GM19463 (cell line): Measurements from ENCODE around the gene PHKA2.
"Not testable (repeated sequence)": the region's sequence is repeated elsewhere in the genome, so short reads cannot be mapped to it uniquely, and the experiment has no call there.

Experiments used
- ATAC-seq: cut with Tn5 transposase; IDR thresholded peaks from one replicate; pipeline ENCODE4 v1.9.1; 2021; ENCODE audit warnings: mild to moderate bottlenecking, moderate library complexity; ENCODE audit not compliant: unreplicated experiment

The PHKA2 gene

GRCh38 chrX:18981124-18981807 lies 2.6 kb downstream of the PHKA2 start:
- ATAC-seq = no peak

DNA sequence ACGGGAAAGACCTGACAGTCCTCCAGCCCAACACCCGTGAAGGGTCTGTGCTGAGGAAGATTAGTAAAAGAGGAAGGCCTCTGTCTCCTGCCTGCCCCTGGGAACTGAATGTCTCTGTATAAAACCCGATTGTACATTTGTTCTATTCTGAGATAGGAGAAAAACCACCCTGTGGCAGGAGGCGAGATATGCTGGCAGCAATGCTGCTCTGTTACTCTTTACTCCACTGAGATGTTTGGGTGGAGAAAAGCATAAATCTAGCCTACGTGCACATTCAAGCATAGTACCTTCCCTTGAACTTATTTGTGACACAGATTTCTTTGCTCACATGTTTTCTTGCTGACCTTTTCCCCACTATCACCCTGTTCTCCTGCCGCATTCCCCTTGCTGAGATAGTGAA lies 3.7 kb downstream of the PHKA2 start:
- not testable (repeated sequence) for ATAC-seq

GRCh38 chrX:18974993-18975392 lies 8.9 kb downstream of the PHKA2 start:
- no peak for ATAC-seq

DNA sequence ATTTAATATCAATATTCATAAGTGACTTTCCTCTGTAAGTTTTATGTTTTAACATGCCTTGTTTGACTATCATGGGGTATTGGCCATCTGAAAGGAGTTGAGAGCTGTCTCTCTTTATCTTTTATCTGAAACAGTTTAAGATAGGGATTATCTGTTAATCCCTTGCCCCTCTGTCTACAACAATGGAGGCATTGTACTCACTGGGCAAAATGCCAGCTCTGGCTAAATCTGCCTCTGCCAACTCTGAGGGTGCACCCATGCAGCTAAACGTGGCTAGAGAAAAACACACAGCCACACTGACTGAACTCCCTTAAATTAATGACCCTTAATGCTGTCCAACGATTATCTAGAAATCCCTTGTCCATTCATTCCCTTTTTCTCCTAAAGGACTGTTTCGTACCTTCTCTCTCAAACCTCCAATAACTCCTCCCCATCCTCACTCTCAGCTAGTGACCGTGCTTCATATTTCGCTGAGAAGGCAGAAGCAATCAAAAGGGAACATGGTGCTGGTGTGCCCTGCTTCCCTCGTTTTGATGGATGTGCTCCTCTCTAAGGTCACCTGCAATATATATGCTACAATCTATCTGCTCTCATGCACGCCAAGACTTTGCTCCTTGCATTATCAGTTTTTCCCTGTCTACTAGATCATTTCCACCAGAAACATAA lies 10.3 kb downstream of the PHKA2 start:
- ATAC-seq = no peak

DNA sequence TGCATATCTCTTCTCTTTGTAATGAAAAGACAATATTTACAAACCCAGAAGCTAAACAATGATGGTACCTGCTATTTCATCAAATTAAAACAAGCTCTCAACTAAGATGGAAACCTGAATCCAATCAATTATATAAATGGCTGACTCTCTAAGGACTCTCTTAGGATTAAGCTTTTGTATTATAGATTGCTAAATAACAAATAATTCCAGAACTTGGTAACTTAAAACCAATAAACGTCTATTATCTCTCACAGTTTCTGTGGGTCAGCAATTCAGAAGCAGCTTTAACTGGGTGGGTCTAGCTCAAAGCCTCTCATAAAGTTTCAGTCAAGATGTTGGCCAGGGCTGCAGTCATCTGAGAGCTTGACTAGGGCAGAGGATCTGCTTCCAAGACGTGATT lies 12.4 kb downstream of the PHKA2 start:
- ATAC-seq = no peak

GRCh38 chrX:18970465-18970864 lies 13.4 kb downstream of the PHKA2 start:
- no peak for ATAC-seq

GRCh38 chrX:18966624-18967023 lies 17.3 kb downstream of the PHKA2 start:
- no peak for ATAC-seq

DNA sequence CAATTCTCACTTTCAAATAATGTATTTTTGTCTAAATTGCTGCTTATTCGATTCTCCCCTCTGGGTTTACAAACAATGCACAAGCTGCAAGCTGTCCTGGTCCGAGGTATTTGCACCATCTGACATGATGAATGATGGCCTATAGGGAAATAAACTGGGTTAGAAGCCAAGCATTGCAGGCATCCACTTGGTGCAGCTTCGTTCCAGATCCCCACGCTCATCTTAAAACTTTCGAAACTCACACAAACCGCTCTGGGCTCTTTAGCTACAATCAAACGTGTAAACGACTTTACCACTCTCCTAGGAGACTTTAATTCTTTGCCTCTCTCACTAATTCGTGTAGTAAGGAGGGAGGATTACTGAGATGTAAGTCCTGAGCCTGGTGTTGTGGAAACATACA lies 19.0 kb downstream of the PHKA2 start:
- no peak for ATAC-seq

GRCh38 chrX:18964026-18964425 lies 19.9 kb downstream of the PHKA2 start:
- ATAC-seq = no peak

GRCh38 chrX:18962329-18962728 lies 21.6 kb downstream of the PHKA2 start:
- ATAC-seq = no peak

GRCh38 chrX:18961686-18962085 lies 22.2 kb downstream of the PHKA2 start:
- ATAC-seq = no peak

GRCh38 chrX:18956303-18957032 lies 27.4 kb downstream of the PHKA2 start:
- no peak for ATAC-seq

GRCh38 chrX:18955676-18956075 lies 28.2 kb downstream of the PHKA2 start:
- no peak for ATAC-seq

GRCh38 chrX:18951032-18951431 lies 32.9 kb downstream of the PHKA2 start:
- no peak for ATAC-seq

DNA sequence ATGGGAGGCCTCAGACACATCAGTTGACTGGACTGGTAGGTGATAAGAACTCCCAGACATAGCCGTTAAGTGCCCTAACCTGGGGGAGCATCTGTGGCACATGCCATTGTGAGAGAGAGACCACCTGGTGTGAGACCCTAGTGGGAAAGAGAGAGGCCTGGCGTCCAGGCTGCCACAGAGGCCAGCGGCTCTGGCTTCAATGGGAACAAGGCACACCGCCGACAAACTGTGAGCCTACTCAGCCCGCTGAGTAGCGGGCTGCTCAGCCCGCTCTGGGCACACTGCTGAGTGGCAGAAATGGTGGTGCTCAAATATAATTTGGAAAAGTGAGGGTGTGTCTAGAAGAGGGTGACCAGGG lies 34.0 kb downstream of the PHKA2 start:
- no peak for ATAC-seq

- no peak for ATAC-seq
Observed at GRCh38 chrX:18949291-18949943, 34.5 kb downstream of the PHKA2 start.

- ATAC-seq = no peak
Observed at GRCh38 chrX:18946611-18947010, 37.3 kb downstream of the PHKA2 start.

- ATAC-seq = no peak
Observed at GRCh38 chrX:18946157-18946556, 37.8 kb downstream of the PHKA2 start.

GRCh38 chrX:18945483-18945882 lies 38.4 kb downstream of the PHKA2 start:
- no peak for ATAC-seq

DNA sequence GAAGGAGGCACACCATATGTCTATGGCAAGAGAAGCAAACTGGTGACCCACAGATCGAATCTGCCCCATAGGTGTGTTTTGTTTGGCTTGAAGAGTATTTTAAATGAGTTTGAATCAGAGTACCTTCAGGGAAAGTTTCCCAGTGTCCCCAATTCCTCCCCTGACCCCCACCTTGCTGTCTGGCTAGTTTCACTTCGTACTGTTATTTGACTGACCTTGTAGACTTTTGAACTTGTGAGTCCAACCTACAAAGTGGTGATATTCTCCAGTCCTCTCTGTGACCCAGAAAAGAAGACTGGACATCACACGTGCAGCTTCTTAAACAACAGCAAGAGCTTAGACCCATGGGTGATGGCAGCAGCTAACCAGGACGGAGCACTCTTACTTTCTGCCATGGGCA lies 39.4 kb downstream of the PHKA2 start:
- no peak for ATAC-seq

DNA sequence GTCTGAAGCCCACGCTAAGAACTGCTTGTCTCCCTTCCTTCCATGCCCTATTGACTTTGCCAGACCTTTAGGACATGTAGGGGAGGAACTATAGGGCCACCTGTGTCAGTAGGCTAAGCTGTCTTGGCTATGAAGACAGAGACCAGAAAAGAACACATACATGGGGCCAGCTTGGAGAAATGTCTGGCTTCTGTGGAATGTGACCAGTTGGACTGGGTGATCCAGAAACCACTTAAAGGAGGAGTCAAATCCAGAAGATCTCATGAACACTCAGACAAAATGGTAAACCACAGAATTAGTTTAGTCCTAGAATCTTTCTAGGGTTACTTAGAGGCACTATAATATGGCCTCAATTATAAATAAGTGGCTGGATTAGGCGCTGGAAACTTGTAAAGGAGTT lies 42.0 kb downstream of the PHKA2 start:
- ATAC-seq = no peak

GRCh38 chrX:18938710-18939109 lies 45.2 kb downstream of the PHKA2 start:
- ATAC-seq = no peak
